HepG2 (cell line): Measurements from ENCODE around the gene C3orf70. TPM values are rescaled to one million over a fixed set of nuclear protein-coding genes. Genes with fewer than 3 reads are reported as not detected.

Source experiments
- CCDC6 ChIP-seq: sonication (generic); formaldehyde crosslinking; IDR thresholded peaks from 2 replicates; pipeline ENCODE4 v1.8.1; 2022; ENCODE audit warnings: mild to moderate bottlenecking, missing genetic modification reagents, moderate library complexity
- EED ChIP-seq: sonication (generic); formaldehyde crosslinking; IDR thresholded peaks from 2 replicates; pipeline ENCODE4 v1.5.0; 2020; ENCODE audit warnings: mild to moderate bottlenecking, missing genetic modification reagents
- ELF3 ChIP-seq: IDR thresholded peaks from 2 replicates; pipeline ENCODE4 v1.6.1; 2016; ENCODE audit warnings: missing genetic modification reagents, missing compliant biosample characterization
- IRF2 ChIP-seq: IDR thresholded peaks from 2 replicates; pipeline ENCODE4 v1.6.1; 2018; ENCODE audit warnings: missing genetic modification reagents, missing compliant biosample characterization
- NONO ChIP-seq, 2 experiments: fragments of 450-650 bp in 1 of 2; sonication (generic) in 1 of 2; formaldehyde crosslinking in 1 of 2; IDR thresholded peaks in 1 of 2; conservative IDR thresholded peaks in 1 of 2; 2 replicates each; pipeline versions ENCODE4 v1.6.1 to v1.8.0; 2017 to 2022; ENCODE audit warnings: mild to moderate bottlenecking in 1 of 2, missing genetic modification reagents in 1 of 2, moderate library complexity in 1 of 2
- RAD21 ChIP-seq: fragments of 450-650 bp; formaldehyde crosslinking; IDR thresholded peaks from 2 replicates; pipeline ENCODE4 v1.5.0; 2020; ENCODE audit warnings: mild to moderate bottlenecking
- TBX2 ChIP-seq: sonication (generic); formaldehyde crosslinking; IDR thresholded peaks from 2 replicates; pipeline ENCODE4 v1.5.0; 2020; ENCODE audit warnings: missing genetic modification reagents, mild to moderate bottlenecking, borderline replicate concordance
- ZBTB10 ChIP-seq: sonication (generic); formaldehyde crosslinking; IDR thresholded peaks from 2 replicates; pipeline ENCODE4 v1.4.0; 2020; ENCODE audit warnings: missing genetic modification reagents, borderline replicate concordance
- ZFP91 ChIP-seq: sonication (generic); formaldehyde crosslinking; IDR thresholded peaks from 2 replicates; pipeline ENCODE4 v1.9.0; 2022; ENCODE audit warnings: missing genetic modification reagents, mild to moderate bottlenecking, borderline replicate concordance
- ZMYM3 ChIP-seq: sonication (generic); formaldehyde crosslinking; IDR thresholded peaks from 2 replicates; pipeline ENCODE4 v1.5.1; 2020; ENCODE audit warnings: mild to moderate bottlenecking, missing genetic modification reagents
- ZNF441 ChIP-seq: sonication (generic); formaldehyde crosslinking; IDR thresholded peaks from 2 replicates; pipeline ENCODE4 v1.7.0; 2021; ENCODE audit warnings: missing genetic modification reagents, borderline replicate concordance
- ZNF557 ChIP-seq: sonication (generic); formaldehyde crosslinking; IDR thresholded peaks from 2 replicates; pipeline ENCODE4 v1.4.0; 2020; ENCODE audit warnings: missing genetic modification reagents
- ZSCAN25 ChIP-seq: sonication (generic); formaldehyde crosslinking; IDR thresholded peaks from 2 replicates; pipeline ENCODE4 v1.8.0; 2022; ENCODE audit warnings: mild to moderate bottlenecking, missing genetic modification reagents
- ZZZ3 ChIP-seq: sonication (generic); formaldehyde crosslinking; IDR thresholded peaks from 2 replicates; pipeline ENCODE4 v1.4.0; 2020; ENCODE audit warnings: missing genetic modification reagents, mild to moderate bottlenecking, borderline replicate concordance
- polyA plus RNA-seq, 8 experiments: library from polyadenylated mRNA; depleted of rRNA in 3 of 8; stranded (reverse) in 7 of 8; unstranded in 1 of 8; fragments of >200 nt; fragmentation: Illumina TruSeq in 4 of 8; extraction: Trizol in 4 of 8; gene quantifications; 2 replicates each; pipeline versions ENCODE4 v1.2.1 to v1.2.3, GENCODE V29; 2011 to 2016; ENCODE audit warnings: low read depth in 4 of 8, missing spikeins in 1 of 8, mixed read lengths in 1 of 8; ENCODE audit not compliant: insufficient read depth in 1 of 8
- total RNA-seq, 5 experiments: library from RNA; depleted of rRNA; stranded (reverse); fragments of >200 nt; fragmentation: Illumina TruSeq; extraction: Trizol; gene quantifications; 2 replicates each; pipeline ENCODE4 v1.2.3, GENCODE V29; 2016; ENCODE audit warnings: low read depth in 1 of 5
- TF ChIP-seq, protein P1 (sequence below): sonication (generic); formaldehyde crosslinking; IDR thresholded peaks from 2 replicates; pipeline ENCODE4 v1.5.0; 2020; ENCODE audit warnings: mild to moderate bottlenecking, missing genetic modification reagents, moderate library complexity
- TF ChIP-seq, protein P2 (sequence below): sonication (generic); formaldehyde crosslinking; IDR thresholded peaks from 2 replicates; pipeline ENCODE4 v1.5.0; 2020; ENCODE audit warnings: missing genetic modification reagents

Gene C3orf70
- total and polyA plus RNA-seq, 2 of the 13 experiments (the other 11 are each of a cell fraction or from before 2014, with no cell fraction given) = 0.79 to 2.4 TPM

GRCh38 chr3:185070491-185071286, 82.2 kb downstream of the C3orf70 start (continued):
- TF ChIP-seq ZFP91 (CRISPR knock-in tag) (peak; percentile 37; the same call in 1 of the 2 replicates), ELF3 (CRISPR knock-in tag) (peak; percentile 67; the same call in 1 of the 2 replicates), TBX2 (CRISPR knock-in tag) (peak; percentile 36; the same call in 1 of the 2 replicates), RAD21 (CRISPR knock-in tag) (peak; percentile 64), NONO (IDR thresholded peaks at IDR 0.05) (no peak), NONO (CRISPR knock-in tag; conservative IDR thresholded peaks at IDR 0.05) (0 out of 2 replicates have a peak, but pooled peaks have one; percentile 12), ZMYM3 (CRISPR knock-in tag) (0 out of 2 replicates have a peak, but pooled peaks have one; percentile 26), EED (CRISPR knock-in tag) (peak; percentile 43; the same call in 1 of the 2 replicates), CCDC6 (CRISPR knock-in tag) (no peak), ZSCAN25 (no peak), ZNF441 (CRISPR knock-in tag) (no peak), ZNF557 (no peak), IRF2 (CRISPR knock-in tag) (0 out of 2 replicates have a peak, but pooled peaks have one; percentile 41), ZBTB10 (CRISPR knock-in tag) (no peak), ZZZ3 (CRISPR knock-in tag) (0 out of 2 replicates have a peak, but pooled peaks have one; percentile 56)
- TF ChIP-seq, protein P1, sequence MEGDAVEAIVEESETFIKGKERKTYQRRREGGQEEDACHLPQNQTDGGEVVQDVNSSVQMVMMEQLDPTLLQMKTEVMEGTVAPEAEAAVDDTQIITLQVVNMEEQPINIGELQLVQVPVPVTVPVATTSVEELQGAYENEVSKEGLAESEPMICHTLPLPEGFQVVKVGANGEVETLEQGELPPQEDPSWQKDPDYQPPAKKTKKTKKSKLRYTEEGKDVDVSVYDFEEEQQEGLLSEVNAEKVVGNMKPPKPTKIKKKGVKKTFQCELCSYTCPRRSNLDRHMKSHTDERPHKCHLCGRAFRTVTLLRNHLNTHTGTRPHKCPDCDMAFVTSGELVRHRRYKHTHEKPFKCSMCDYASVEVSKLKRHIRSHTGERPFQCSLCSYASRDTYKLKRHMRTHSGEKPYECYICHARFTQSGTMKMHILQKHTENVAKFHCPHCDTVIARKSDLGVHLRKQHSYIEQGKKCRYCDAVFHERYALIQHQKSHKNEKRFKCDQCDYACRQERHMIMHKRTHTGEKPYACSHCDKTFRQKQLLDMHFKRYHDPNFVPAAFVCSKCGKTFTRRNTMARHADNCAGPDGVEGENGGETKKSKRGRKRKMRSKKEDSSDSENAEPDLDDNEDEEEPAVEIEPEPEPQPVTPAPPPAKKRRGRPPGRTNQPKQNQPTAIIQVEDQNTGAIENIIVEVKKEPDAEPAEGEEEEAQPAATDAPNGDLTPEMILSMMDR (CRISPR knock-in tag) = peak; percentile 79
- TF ChIP-seq, protein P2, sequence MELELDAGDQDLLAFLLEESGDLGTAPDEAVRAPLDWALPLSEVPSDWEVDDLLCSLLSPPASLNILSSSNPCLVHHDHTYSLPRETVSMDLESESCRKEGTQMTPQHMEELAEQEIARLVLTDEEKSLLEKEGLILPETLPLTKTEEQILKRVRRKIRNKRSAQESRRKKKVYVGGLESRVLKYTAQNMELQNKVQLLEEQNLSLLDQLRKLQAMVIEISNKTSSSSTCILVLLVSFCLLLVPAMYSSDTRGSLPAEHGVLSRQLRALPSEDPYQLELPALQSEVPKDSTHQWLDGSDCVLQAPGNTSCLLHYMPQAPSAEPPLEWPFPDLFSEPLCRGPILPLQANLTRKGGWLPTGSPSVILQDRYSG = no peak
